CD14-positive monocyte (primary cell): ENCODE measurements around the gene LRCH1. TPM values are rescaled to one million over a fixed set of nuclear protein-coding genes. Genes with fewer than 3 reads are reported as not detected.
"Not testable (repeated sequence)": the region's sequence is repeated elsewhere in the genome, so short reads cannot be mapped to it uniquely, and the experiment has no call there.

Source experiments
- DNase-seq, 3 donors: peaks; one replicate each; pipeline ENCODE4 v3.0.0-alpha.2; 2011 to 2022
- H2AFZ ChIP-seq: 2 replicates; pipeline ENCODE4 v1.6.0; 2012; ENCODE audit warnings: mild to moderate bottlenecking, low read depth, low read length, inconsistent platforms; ENCODE audit not compliant: insufficient read depth, poor library complexity, severe bottlenecking
- H3K27ac ChIP-seq, 2 donors: 1 replicate in 1 of 2; 2 replicates in 1 of 2; pipeline ENCODE4 v1.5.1; 2012 to 2013; ENCODE audit warnings: low read length in 2 of 2, control low read depth in 1 of 2, inconsistent platforms in 1 of 2, low read depth in 1 of 2, mild to moderate bottlenecking in 1 of 2
- H3K27me3 ChIP-seq, 2 donors: one replicate each; pipeline versions ENCODE4 v1.6.0 to v1.6.1; 2011 to 2013; ENCODE audit warnings: low read length in 2 of 2; ENCODE audit not compliant: control insufficient read depth in 2 of 2, insufficient read depth in 2 of 2
- H3K36me3 ChIP-seq, 2 donors: replicated peaks in 1 of 2; 1 replicate in 1 of 2; 2 replicates in 1 of 2; pipeline versions ENCODE4 v1.5.1 to v1.6.1; 2012 to 2013; ENCODE audit warnings: low read length in 2 of 2, control low read depth in 1 of 2, inconsistent platforms in 1 of 2, mild to moderate bottlenecking in 1 of 2; ENCODE audit not compliant: insufficient read depth in 2 of 2, control insufficient read depth in 1 of 2
- H3K4me1 ChIP-seq, 2 donors: 1 replicate in 1 of 2; 2 replicates in 1 of 2; pipeline versions ENCODE4 v1.5.1 to v1.6.1; 2012 to 2013; ENCODE audit warnings: low read length in 2 of 2, control low read depth in 1 of 2, inconsistent platforms in 1 of 2, mild to moderate bottlenecking in 1 of 2, moderate library complexity in 1 of 2; ENCODE audit not compliant: insufficient read depth in 2 of 2, control insufficient read depth in 1 of 2
- H3K4me2 ChIP-seq: replicated peaks from 2 replicates; pipeline ENCODE3; 2012; ENCODE audit warnings: low read length, moderate library complexity, mild to moderate bottlenecking; ENCODE audit not compliant: poor library complexity, severe bottlenecking; ENCODE audit errors: extremely low read depth
- H3K4me3 ChIP-seq, 3 experiments: fragments of 200-600 bp in 1 of 3; sonication (generic) in 1 of 3; replicated peaks in 1 of 3; 1 replicate in 2 of 3; 2 replicates in 1 of 3; pipeline ENCODE4 v1.5.1; 2011 to 2013; ENCODE audit warnings: low read length in 3 of 3, mild to moderate bottlenecking in 3 of 3, control low read depth in 2 of 3, low read depth in 2 of 3, inconsistent platforms in 1 of 3, moderate library complexity in 1 of 3
- H3K79me2 ChIP-seq: 2 replicates; pipeline ENCODE4 v1.6.0; 2012; ENCODE audit warnings: mild to moderate bottlenecking, control low read depth, inconsistent platforms, low read length, moderate library complexity; ENCODE audit not compliant: insufficient read depth
- H3K9ac ChIP-seq: 2 replicates; pipeline ENCODE4 v1.6.0; 2017; ENCODE audit warnings: low read length, mild to moderate bottlenecking; ENCODE audit not compliant: insufficient read depth, poor library complexity, severe bottlenecking
- H3K9me3 ChIP-seq, 2 donors: replicated peaks in 1 of 2; 1 replicate in 1 of 2; 2 replicates in 1 of 2; pipeline versions ENCODE4 v1.5.1 to v1.6.1; 2012 to 2013; ENCODE audit warnings: low read length in 2 of 2, control low read depth in 1 of 2; ENCODE audit not compliant: control insufficient read depth in 1 of 2, insufficient read depth in 1 of 2
- H4K20me1 ChIP-seq: 2 replicates; pipeline ENCODE4 v1.6.0; 2012; ENCODE audit warnings: mild to moderate bottlenecking, low read length, control low read depth, moderate library complexity; ENCODE audit not compliant: insufficient read depth
- H3K27ac Mint-ChIP-seq, 7 donors: one replicate each; pipeline ENCODE4 v1.8.0; 2020; ENCODE audit warnings: mild to moderate bottlenecking in 7 of 7, mixed read lengths in 7 of 7, moderate library complexity in 6 of 7, inconsistent platforms in 2 of 7
- H3K27me3 Mint-ChIP-seq, 3 donors: one replicate each; pipeline ENCODE4 v1.8.0; 2021 to 2022; ENCODE audit warnings: low read depth in 3 of 3, mild to moderate bottlenecking in 3 of 3, mixed read lengths in 3 of 3, moderate library complexity in 3 of 3, inconsistent platforms in 1 of 3
- H3K36me3 Mint-ChIP-seq, 2 donors: one replicate each; pipeline ENCODE4 v1.8.0; 2020; ENCODE audit warnings: mixed read lengths in 2 of 2, inconsistent platforms in 1 of 2, mild to moderate bottlenecking in 1 of 2
- H3K4me1 Mint-ChIP-seq: one replicate; pipeline ENCODE4 v1.8.0; 2020; ENCODE audit warnings: mild to moderate bottlenecking, mixed read lengths
- H3K4me3 Mint-ChIP-seq, 2 donors: one replicate each; pipeline ENCODE4 v1.8.0; 2020; ENCODE audit warnings: mild to moderate bottlenecking in 2 of 2, mixed read lengths in 2 of 2, moderate library complexity in 1 of 2
- H3K9me3 Mint-ChIP-seq, 7 donors: one replicate each; pipeline ENCODE4 v1.8.0; 2020 to 2022; ENCODE audit warnings: mixed read lengths in 7 of 7, mild to moderate bottlenecking in 6 of 7, moderate library complexity in 6 of 7, inconsistent platforms in 2 of 7
- CTCF ChIP-seq: fragments of 200-600 bp; IDR thresholded peaks from one replicate; pipeline ENCODE4 v1.8.0; 2022; ENCODE audit warnings: antibody characterized with exemption, mild to moderate bottlenecking
- WGBS: methylation state at CpG from one replicate; pipeline ENCODE4 v1.1.5; 2013; ENCODE audit warnings: missing lambda C conversion rate; ENCODE audit not compliant: insufficient coverage; 5-methylcytosine and 5-hydroxymethylcytosine counted together
- intact Hi-C, 2 donors: fragments of 100-400 bp; cut with micrococcal nuclease; formaldehyde crosslinking; loops; one replicate each; pipeline versions ENCODE4 v1.15.0 to v1.15.1; 2023
- polyA plus RNA-seq, 3 donors: library from polyadenylated mRNA; depleted of rRNA in 1 of 3; unstranded in 2 of 3; stranded (reverse) in 1 of 3; fragments of 300-500 nt in 2 of 3; fragments of >200 nt in 1 of 3; fragmentation: Illumina TruSeq in 2 of 3; gene quantifications; 1 replicate in 2 of 3; 2 replicates in 1 of 3; pipeline ENCODE4 v1.2.3, GENCODE V29; 2012 to 2021

Gene LRCH1
- polyA plus RNA-seq, 3 donors = 0.88 to 7.1 (median 2.1) TPM

- H3K27me3 Mint-ChIP-seq = peaks cover 15 to 19% (median 15%) of the 10 kb centered on the region in 3 donors
- Histone ChIP-seq H3K27me3 (peaks cover 11 to 14% of the 10 kb centered on the region in 2 donors), H2AFZ (no peak overlapping the region), H3K36me3 (peaks cover 4 to 10% of the 10 kb centered on the region in 2 donors), H3K27ac (no peak overlapping the region), H3K4me3 (no peak overlapping the region), H3K4me2 (no peak overlapping the region), H3K9me3 (no peaks in the 10 kb centered on the region), H3K4me1 (peaks cover 40 to 46% of the 10 kb centered on the region in 2 donors), H3K79me2 (no peaks in the 10 kb centered on the region), H3K9ac (no peak overlapping the region), H4K20me1 (peaks cover 8% of the 10 kb centered on the region)
- peak overlapping the region in 1 of 2 donors; percentile 35 for H3K4me3 Mint-ChIP-seq
- peaks cover 24 to 32% of the 10 kb centered on the region in 2 donors for H3K36me3 Mint-ChIP-seq
- peaks cover 55% of the 10 kb centered on the region for H3K4me1 Mint-ChIP-seq
- peaks cover 0 to 2% (median 1%) of the 10 kb centered on the region in 7 donors for H3K9me3 Mint-ChIP-seq
- 79% methylated on average over 3 of the region's 6 CpGs for WGBS
- intact Hi-C loops = no loop called here
- H3K27ac Mint-ChIP-seq = no peak overlapping the region
- TF ChIP-seq CTCF = no peak
- no peak for DNase-seq
Observed at GRCh38 chr13:46753917-46754316, 200.9 kb downstream of the LRCH1 start.

- H3K27ac Mint-ChIP-seq = no peak overlapping the region
- intact Hi-C loops = no loop called here
Observed at GRCh38 chr13:46754812-46755211, 201.8 kb downstream of the LRCH1 start.

GRCh38 chr13:46755508-46755907 lies 202.5 kb downstream of the LRCH1 start:
- Mint-ChIP-seq H3K4me1 (peaks cover 66% of the 10 kb centered on the region), H3K27me3 (peaks cover 12 to 18% (median 13%) of the 10 kb centered on the region in 3 donors), H3K36me3 (peaks cover 12 to 18% of the 10 kb centered on the region in 2 donors)
- H3K79me2 ChIP-seq, H3K4me3 ChIP-seq, H3K27ac ChIP-seq, H3K4me2 ChIP-seq, H3K36me3 ChIP-seq, H3K9me3 Mint-ChIP-seq, intact Hi-C loops, H3K27ac Mint-ChIP-seq, H4K20me1 ChIP-seq, DNase-seq, H3K9ac ChIP-seq, H2AFZ ChIP-seq, H3K9me3 ChIP-seq, H3K4me3 Mint-ChIP-seq: not testable (repeated sequence)
- Histone ChIP-seq H3K4me1 (peaks cover 52 to 61% of the 10 kb centered on the region in 2 donors), H3K27me3 (peaks cover 6 to 10% of the 10 kb centered on the region in 2 donors)
- WGBS = no CpG with 5 or more reads among the region's 5 CpGs

More at GRCh38 chr13:46754812-46755211, 201.8 kb downstream of the LRCH1 start:
- H3K79me2 ChIP-seq = no peaks in the 10 kb centered on the region
- DNase-seq = no peak
- no peak overlapping the region for H3K4me3 ChIP-seq
- peaks cover 14 to 19% (median 15%) of the 10 kb centered on the region in 3 donors for H3K27me3 Mint-ChIP-seq
- no peak overlapping the region for H3K4me2 ChIP-seq
- no peak overlapping the region for H3K9ac ChIP-seq
- peaks cover 19 to 25% of the 10 kb centered on the region in 2 donors for H3K36me3 Mint-ChIP-seq
- no peak for TF ChIP-seq CTCF
- H3K4me1 ChIP-seq = peaks cover 49 to 54% of the 10 kb centered on the region in 2 donors
- no peaks in the 10 kb centered on the region for H3K9me3 ChIP-seq
- H3K27me3 ChIP-seq = peaks cover 8 to 14% of the 10 kb centered on the region in 2 donors
- peaks cover 0 to 4% (median 2%) of the 10 kb centered on the region in 7 donors for H3K9me3 Mint-ChIP-seq
- H3K4me3 Mint-ChIP-seq = no peak overlapping the region
- peaks cover 4 to 8% of the 10 kb centered on the region in 2 donors for H3K36me3 ChIP-seq
- H3K27ac ChIP-seq = no peak overlapping the region
- peaks cover 60% of the 10 kb centered on the region for H3K4me1 Mint-ChIP-seq
- peaks cover 8% of the 10 kb centered on the region for H4K20me1 ChIP-seq
- H2AFZ ChIP-seq = no peak overlapping the region
